ENCODE data around the gene KCNQ4. TPM values are rescaled to one million over a fixed set of nuclear protein-coding genes. Genes with fewer than 3 reads are reported as not detected.
A peak's percentile ranks its signal among the peaks of the same experiment; 100 is the strongest.

KCNQ4 gene
- total and polyA plus RNA-seq, 2 of the 4 experiments (the other 2 are of a cell fraction): 0.07 TPM; not detected in 1

DNA sequence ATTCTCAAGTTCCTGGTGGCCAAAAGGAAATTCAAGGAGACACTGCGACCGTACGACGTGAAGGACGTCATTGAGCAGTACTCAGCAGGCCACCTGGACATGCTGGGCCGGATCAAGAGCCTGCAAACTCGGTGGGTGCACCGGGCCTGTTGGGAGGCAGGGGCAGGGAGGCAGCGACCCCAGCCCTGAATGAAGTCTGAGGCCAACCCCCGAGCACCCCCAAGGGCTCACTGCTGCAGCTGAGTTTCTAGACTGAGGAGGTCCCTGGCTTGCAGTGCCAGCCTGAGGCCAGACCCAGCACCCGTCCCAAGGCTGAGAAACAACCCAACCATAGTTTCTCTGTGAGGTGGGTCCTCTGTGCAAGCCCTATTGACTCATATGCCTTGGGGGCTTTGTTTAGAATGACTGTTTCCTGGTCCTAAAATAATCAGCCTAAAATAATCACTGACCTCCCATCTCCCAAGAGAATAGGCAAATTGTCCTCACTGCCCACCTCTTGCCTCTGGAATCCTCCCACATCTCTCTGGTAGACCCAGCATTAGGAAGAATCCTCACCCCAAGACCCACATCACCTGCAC is 51.5 kb downstream of the KCNQ4 start:
- ATAC-seq (ENCODE audit: low read depth) (no peak), DNase-seq (peak; percentile 10)
- intact Hi-C loops (cut with micrococcal nuclease) (no loop called here), dilution Hi-C loops (cut with HindIII; ENCODE audit: low sequenced_read_pairs, unreplicated experiment) (no loop called here), in situ Hi-C loops (cut with MboI; ENCODE audit: low sequenced_read_pairs) (no loop called here)
- H4K8ac ChIP-seq (ENCODE audit: low read depth in 2 of 2, low read length in 2 of 2): no peak overlapping the region
- no peaks in the 10 kb centered on the region; the same call in 1 of the 2 replicates for H3K9me1 ChIP-seq (ENCODE audit: insufficient read depth, low read length)
- no peak overlapping the region for H4K5ac ChIP-seq (ENCODE audit: low read depth, low read length)
- H2BK20ac ChIP-seq (ENCODE audit: low read depth, low read length): no peak overlapping the region
- no peak overlapping the region for H2BK15ac ChIP-seq (ENCODE audit: low read depth, low read length)
- no peak overlapping the region for H3K4me3 ChIP-seq (ENCODE audit: insufficient read depth, low read depth, low read length)
- BruUV-seq (replicated peaks): no TSS peak
- H3K9ac ChIP-seq (ENCODE audit: low read depth, low read length): no peak overlapping the region
- no peak overlapping the region for H3K23ac ChIP-seq (ENCODE audit: low read depth, low read length)
- TF ChIP-seq, protein P1, sequence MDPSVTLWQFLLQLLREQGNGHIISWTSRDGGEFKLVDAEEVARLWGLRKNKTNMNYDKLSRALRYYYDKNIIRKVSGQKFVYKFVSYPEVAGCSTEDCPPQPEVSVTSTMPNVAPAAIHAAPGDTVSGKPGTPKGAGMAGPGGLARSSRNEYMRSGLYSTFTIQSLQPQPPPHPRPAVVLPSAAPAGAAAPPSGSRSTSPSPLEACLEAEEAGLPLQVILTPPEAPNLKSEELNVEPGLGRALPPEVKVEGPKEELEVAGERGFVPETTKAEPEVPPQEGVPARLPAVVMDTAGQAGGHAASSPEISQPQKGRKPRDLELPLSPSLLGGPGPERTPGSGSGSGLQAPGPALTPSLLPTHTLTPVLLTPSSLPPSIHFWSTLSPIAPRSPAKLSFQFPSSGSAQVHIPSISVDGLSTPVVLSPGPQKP (IDR thresholded peaks at IDR 0.05; ENCODE audit: borderline replicate concordance, low read depth, low read length): no peak
- TF ChIP-seq SMC3 (IDR thresholded peaks at IDR 0.05; ENCODE audit: low read depth, low read length): no peak
- TF ChIP-seq, protein P2, sequence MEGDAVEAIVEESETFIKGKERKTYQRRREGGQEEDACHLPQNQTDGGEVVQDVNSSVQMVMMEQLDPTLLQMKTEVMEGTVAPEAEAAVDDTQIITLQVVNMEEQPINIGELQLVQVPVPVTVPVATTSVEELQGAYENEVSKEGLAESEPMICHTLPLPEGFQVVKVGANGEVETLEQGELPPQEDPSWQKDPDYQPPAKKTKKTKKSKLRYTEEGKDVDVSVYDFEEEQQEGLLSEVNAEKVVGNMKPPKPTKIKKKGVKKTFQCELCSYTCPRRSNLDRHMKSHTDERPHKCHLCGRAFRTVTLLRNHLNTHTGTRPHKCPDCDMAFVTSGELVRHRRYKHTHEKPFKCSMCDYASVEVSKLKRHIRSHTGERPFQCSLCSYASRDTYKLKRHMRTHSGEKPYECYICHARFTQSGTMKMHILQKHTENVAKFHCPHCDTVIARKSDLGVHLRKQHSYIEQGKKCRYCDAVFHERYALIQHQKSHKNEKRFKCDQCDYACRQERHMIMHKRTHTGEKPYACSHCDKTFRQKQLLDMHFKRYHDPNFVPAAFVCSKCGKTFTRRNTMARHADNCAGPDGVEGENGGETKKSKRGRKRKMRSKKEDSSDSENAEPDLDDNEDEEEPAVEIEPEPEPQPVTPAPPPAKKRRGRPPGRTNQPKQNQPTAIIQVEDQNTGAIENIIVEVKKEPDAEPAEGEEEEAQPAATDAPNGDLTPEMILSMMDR (conservative IDR thresholded peaks at IDR 0.05; ENCODE audit: low read depth, low read length): no peak
- no peak for TF ChIP-seq FOS (IDR thresholded peaks at IDR 0.05; ENCODE audit: low read depth, low read length)
- TF ChIP-seq RCOR1 (IDR thresholded peaks at IDR 0.05; ENCODE audit: insufficient replicate concordance, low read length): no peak
- TF ChIP-seq BHLHE40 (IDR thresholded peaks at IDR 0.05; ENCODE audit: low read depth, low read length): no peak
- no peak for TF ChIP-seq POLR2A (IDR thresholded peaks at IDR 0.05; ENCODE audit: low read depth, low read length)
- no peak for TF ChIP-seq RAD21 (IDR thresholded peaks at IDR 0.05; ENCODE audit: low read length)
- no peak for TF ChIP-seq RFX5 (IDR thresholded peaks at IDR 0.05; ENCODE audit: low read depth, low read length)
- no peak for TF ChIP-seq MXI1 (IDR thresholded peaks at IDR 0.05; ENCODE audit: borderline replicate concordance, low read depth, low read length)
- no peak for TF ChIP-seq NFE2L2 (IDR thresholded peaks at IDR 0.05; ENCODE audit: low read depth, low read length)
- no peak for TF ChIP-seq CEBPB (IDR thresholded peaks at IDR 0.05; ENCODE audit: low read depth, low read length)
- no peak for TF ChIP-seq CHD1 (IDR thresholded peaks at IDR 0.05; ENCODE audit: low read depth, low read length)
- TF ChIP-seq, protein P3, sequence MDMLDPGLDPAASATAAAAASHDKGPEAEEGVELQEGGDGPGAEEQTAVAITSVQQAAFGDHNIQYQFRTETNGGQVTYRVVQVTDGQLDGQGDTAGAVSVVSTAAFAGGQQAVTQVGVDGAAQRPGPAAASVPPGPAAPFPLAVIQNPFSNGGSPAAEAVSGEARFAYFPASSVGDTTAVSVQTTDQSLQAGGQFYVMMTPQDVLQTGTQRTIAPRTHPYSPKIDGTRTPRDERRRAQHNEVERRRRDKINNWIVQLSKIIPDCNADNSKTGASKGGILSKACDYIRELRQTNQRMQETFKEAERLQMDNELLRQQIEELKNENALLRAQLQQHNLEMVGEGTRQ (IDR thresholded peaks at IDR 0.05; ENCODE audit: low read depth, low read length): no peak
- no peak for TF ChIP-seq MAFK (IDR thresholded peaks at IDR 0.05; ENCODE audit: low read depth, low read length)
- no peak for TF ChIP-seq MAZ (IDR thresholded peaks at IDR 0.05; ENCODE audit: borderline replicate concordance, low read depth, low read length)
- POLR2A ChIA-PET (ENCODE audit: unreplicated experiment): no interaction called here
- no peak overlapping the region for H3K4ac ChIP-seq (ENCODE audit: low read depth, low read length)
- H3K9me3 ChIP-seq (ENCODE audit: control insufficient read depth, insufficient read depth, low read length): no peaks in the 10 kb centered on the region
- H4K20me1 ChIP-seq (ENCODE audit: insufficient read depth, low read length): no peaks in the 10 kb centered on the region; the same call in 1 of the 2 replicates
- H3K79me1 ChIP-seq (ENCODE audit: low read depth in 1 of 2, low read length in 2 of 2): no peaks in the 10 kb centered on the region
- no peak overlapping the region for H3K4me2 ChIP-seq (ENCODE audit: low read depth, low read length)
- H3K18ac ChIP-seq (ENCODE audit: low read depth, low read length): no peak overlapping the region
- H2AFZ ChIP-seq (replicated peaks; ENCODE audit: low read length, poor library complexity): no peak overlapping the region
- H3K27me3 ChIP-seq (ENCODE audit: control insufficient read depth, insufficient read depth, low read length): peaks cover 15% of the 10 kb centered on the region
- no peak overlapping the region for H4K91ac ChIP-seq (ENCODE audit: insufficient read depth, low read depth, low read length)
- whole genome bisulfite sequencing, 2 experiments (ENCODE audit: extremely low coverage in 2 of 2, insufficient read length in 1 of 2): 35% methylated on average over 4 of the region's 11 CpGs; no CpG with 5 or more reads in 1 of the 2 experiments
- no peak overlapping the region for H2BK120ac ChIP-seq (ENCODE audit: low read depth, low read length)
- CTCF ChIA-PET: no interaction called here
- no peak overlapping the region for H2BK5ac ChIP-seq (ENCODE audit: low read depth, low read length, poor library complexity, severe bottlenecking)
- no peaks in the 10 kb centered on the region for H3K36me3 ChIP-seq (ENCODE audit: control insufficient read depth, insufficient read depth, low read length)
- no peak overlapping the region for H2AK5ac ChIP-seq (ENCODE audit: low read depth, low read length)
- no peaks in the 10 kb centered on the region for H3K4me1 ChIP-seq (ENCODE audit: control insufficient read depth, insufficient read depth, low read length)
- no peak overlapping the region for H3K56ac ChIP-seq (ENCODE audit: extremely low read depth, insufficient read depth, low read length)
- H3K27ac ChIP-seq (ENCODE audit: insufficient read depth, low read length): no peak overlapping the region
- H3K14ac ChIP-seq (replicated peaks; ENCODE audit: low read depth, low read length): no peak overlapping the region
- no peak overlapping the region for H2AK9ac ChIP-seq (replicated peaks; ENCODE audit: low read depth, low read length, poor library complexity)

Data from IMR-90 (cell line).